Small intestine (tissue), 7 donors: Measurements from ENCODE around the gene ECI2. TPM values are rescaled to one million over a fixed set of nuclear protein-coding genes. Genes with fewer than 3 reads are reported as not detected.
"Not testable (repeated sequence)": the region's sequence is repeated elsewhere in the genome, so short reads cannot be mapped to it uniquely, and the experiment has no call there.

Experiments
- DNase-seq, 2 donors: peaks; one replicate each; pipeline versions ENCODE4 v3.0.0 to v3.0.0-alpha.2; 2013
- FAIRE-seq: peaks from 2 replicates; lab custom pipeline; 2012; peaks lifted over from hg19 to GRCh38; lab: Jason Lieb, UNC
- H3K27ac ChIP-seq, 3 donors: one replicate each; pipeline ENCODE4 v1.5.1; 2013; ENCODE audit warnings: low read length in 2 of 3, mild to moderate bottlenecking in 2 of 3, control low read depth in 1 of 3, inconsistent platforms in 1 of 3, low read depth in 1 of 3, moderate library complexity in 1 of 3
- H3K27me3 ChIP-seq, 3 donors: one replicate each; pipeline ENCODE4 v1.6.1; 2013; ENCODE audit warnings: low read length in 3 of 3, inconsistent platforms in 1 of 3; ENCODE audit not compliant: control insufficient read depth in 3 of 3, insufficient read depth in 3 of 3
- H3K36me3 ChIP-seq, 3 donors: one replicate each; pipeline ENCODE4 v1.6.1; 2013; ENCODE audit warnings: low read length in 3 of 3, inconsistent platforms in 1 of 3, low read depth in 1 of 3, mild to moderate bottlenecking in 1 of 3, moderate library complexity in 1 of 3; ENCODE audit not compliant: control insufficient read depth in 3 of 3, insufficient read depth in 2 of 3
- H3K4me1 ChIP-seq, 3 donors: one replicate each; pipeline ENCODE4 v1.6.1; 2013; ENCODE audit warnings: low read length in 2 of 3, inconsistent platforms in 1 of 3, low read depth in 1 of 3, mild to moderate bottlenecking in 1 of 3, moderate library complexity in 1 of 3; ENCODE audit not compliant: control insufficient read depth in 3 of 3, insufficient read depth in 2 of 3
- H3K4me3 ChIP-seq, 3 donors: one replicate each; pipeline ENCODE4 v1.5.1; 2013; ENCODE audit warnings: low read length in 3 of 3, control low read depth in 1 of 3, inconsistent platforms in 1 of 3, low read depth in 1 of 3, mild to moderate bottlenecking in 1 of 3, moderate library complexity in 1 of 3
- H3K9me3 ChIP-seq, 2 donors: one replicate each; pipeline ENCODE4 v1.6.1; 2013; ENCODE audit warnings: low read depth in 1 of 2, low read length in 1 of 2; ENCODE audit not compliant: control insufficient read depth in 2 of 2, insufficient read depth in 1 of 2
- WGBS, 3 donors: extraction: QIAGEN DNeasy Blood & Tissue Kit; methylation state at CpG; one replicate each; pipeline ENCODE4 v1.1.7; 2013; 5-methylcytosine and 5-hydroxymethylcytosine counted together
- polyA plus RNA-seq, 4 donors: library from polyadenylated mRNA; stranded (reverse) in 3 of 4; unstranded in 1 of 4; fragments of 200-250 nt in 3 of 4; fragments of 120-200 nt in 1 of 4; gene quantifications; one replicate each; pipeline versions ENCODE4 v1.2.1 to v1.2.3, GENCODE V29; 2013
- donor health status: healthy with polysubstance abuse.
- donor health status: control.
- donor health status: control.
- donor health status: Bipolar disorder and iron deficiency.
- donor health status: healthy.

ECI2 gene
- polyA plus RNA-seq, 4 donors: 64.3 to 94.8 (median 73.5) TPM

DNA sequence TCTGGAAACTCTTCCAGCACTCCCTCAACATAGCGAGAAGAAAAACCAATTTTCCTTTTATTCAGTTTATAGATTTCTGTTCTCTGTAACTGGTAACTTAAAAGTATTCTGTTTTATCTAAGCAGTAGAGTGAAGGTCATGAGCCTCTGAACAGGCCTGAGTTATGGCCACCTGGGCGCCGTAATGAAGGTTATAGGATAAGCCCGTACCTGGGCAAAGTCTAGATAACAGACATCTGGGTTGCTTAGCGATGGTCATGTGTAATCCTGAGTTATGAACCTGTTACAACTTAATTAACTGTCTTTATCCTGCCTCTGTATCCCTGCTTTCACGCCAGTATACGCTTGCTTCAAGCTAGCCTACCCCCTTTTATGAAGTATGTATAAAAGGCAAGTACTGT lies 43.4 kb downstream of the ECI2 start:
- WGBS, 3 donors: 17 to 67% (median 34%) methylated on average over 7 of the region's 7 CpGs
- peak; percentile 55 for FAIRE-seq

GRCh38 chr6:4090043-4090442 lies 45.3 kb downstream of the ECI2 start:
- H3K9me3 ChIP-seq, H3K4me3 ChIP-seq, FAIRE-seq, H3K36me3 ChIP-seq, H3K27ac ChIP-seq, H3K27me3 ChIP-seq, DNase-seq: not testable (repeated sequence)
- 91 to 98% (median 96%) methylated on average over 23 to 26 of the region's 26 CpGs for WGBS, 3 donors
- peaks cover 0 to 19% (median 0%) of the 10 kb centered on the region in 3 donors for H3K4me1 ChIP-seq

More for the DNA sequence above, 43.4 kb downstream of the ECI2 start:
- DNase-seq: peak; percentile 91 to 94
- H3K36me3 ChIP-seq: no peaks in the 10 kb centered on the region
- no peak overlapping the region for H3K4me3 ChIP-seq
- peaks cover 0 to 6% of the 10 kb centered on the region in 2 donors for H3K9me3 ChIP-seq
- H3K27ac ChIP-seq: peak overlapping the region; percentile 34 to 71 (median 37)
- H3K4me1 ChIP-seq: peaks cover 0 to 19% (median 0%) of the 10 kb centered on the region in 3 donors
- no peaks in the 10 kb centered on the region for H3K27me3 ChIP-seq

GRCh38 chr6:4088704-4089103 lies 46.7 kb downstream of the ECI2 start:
- no peak for FAIRE-seq
- 18 to 64% (median 42%) methylated on average over 7 of the region's 7 CpGs for WGBS, 3 donors
- Histone ChIP-seq H3K4me3 (no peak overlapping the region), H3K27me3 (no peaks in the 10 kb centered on the region), H3K4me1 (peaks cover 0 to 19% (median 0%) of the 10 kb centered on the region in 3 donors), H3K36me3 (no peaks in the 10 kb centered on the region), H3K27ac (peak overlapping the region; percentile 72 to 82 (median 78)), H3K9me3 (peaks cover 0 to 6% of the 10 kb centered on the region in 2 donors)
- peak; percentile 74 to 91 for DNase-seq

DNA sequence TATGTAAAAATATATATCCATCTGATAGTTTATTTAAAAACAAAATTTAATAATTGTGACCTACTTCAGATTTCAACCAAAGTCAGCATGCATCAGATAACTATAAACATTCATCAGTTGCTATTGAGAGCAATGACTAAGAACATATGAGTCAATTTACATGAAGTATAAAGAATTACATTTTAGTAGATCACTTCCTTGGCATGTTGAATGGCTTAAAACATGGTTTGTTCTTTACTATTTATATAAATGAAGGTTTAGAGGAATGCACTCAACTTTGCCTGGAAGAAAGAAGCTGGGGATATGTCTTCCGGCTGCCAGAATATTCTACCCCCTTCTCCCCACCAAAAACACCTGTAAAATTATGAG lies 50.1 kb downstream of the ECI2 start:
- Histone ChIP-seq H3K4me3 (no peak overlapping the region), H3K9me3 (no peaks in the 10 kb centered on the region), H3K36me3 (no peaks in the 10 kb centered on the region), H3K4me1 (peaks cover 0 to 5% (median 0%) of the 10 kb centered on the region in 3 donors), H3K27ac (no peak overlapping the region), H3K27me3 (no peaks in the 10 kb centered on the region)
- WGBS, 3 donors: 90 to 100% (median 95%) methylated on average over 1 of the region's 1 CpG
- FAIRE-seq (no peak), DNase-seq (no peak)

- DNase-seq: peak; percentile 25 to 33
- peak; percentile 23 for FAIRE-seq
- 16 to 61% (median 33%) methylated on average over 9 of the region's 9 CpGs for WGBS, 3 donors
These were observed 50.7 kb downstream of the ECI2 start for GRCh38 chr6:4084444-4085331.

GRCh38 chr6:4078691-4079471 lies 56.5 kb downstream of the ECI2 start, which contains the start of gene FAM217A:
Gene FAM217A, minus strand, starts transcription at chr6:4079137. Its CDS starts 1,723 bp downstream, at chr6:4077414.
- H3K27ac ChIP-seq: no peak within 1 kb of the TSS
- H3K4me3 ChIP-seq: no peak within 1 kb of the TSS
- no peaks in the 10 kb centered on the region for H3K9me3 ChIP-seq
- WGBS, 3 donors: 62 to 88% (median 76%) methylated on average over 58 to 91 of the region's 91 CpGs
- DNase-seq (no peak), FAIRE-seq (no peak)
- H3K4me1 ChIP-seq: no peaks in the 10 kb centered on the region
- no peaks in the 10 kb centered on the region for H3K36me3 ChIP-seq
- peaks cover 0 to 4% (median 2%) of the 10 kb centered on the region in 3 donors for H3K27me3 ChIP-seq

More at GRCh38 chr6:4084444-4085331, 50.7 kb downstream of the ECI2 start:
- no peaks in the 10 kb centered on the region for H3K27me3 ChIP-seq
- peaks cover 0 to 5% (median 0%) of the 10 kb centered on the region in 3 donors for H3K4me1 ChIP-seq
- H3K27ac ChIP-seq: no peak overlapping the region
- no peak overlapping the region for H3K4me3 ChIP-seq
- no peaks in the 10 kb centered on the region for H3K9me3 ChIP-seq
- no peaks in the 10 kb centered on the region for H3K36me3 ChIP-seq

GRCh38 chr6:4074478-4075235 lies 60.7 kb downstream of the ECI2 start:
- Histone ChIP-seq H3K4me3 (no peak overlapping the region), H3K27ac (no peak overlapping the region)
- WGBS, 3 donors: 30 to 65% (median 58%) methylated on average over 6 of the region's 6 CpGs

More at GRCh38 chr6:4074478-4075235, 60.7 kb downstream of the ECI2 start:
- no peak for FAIRE-seq
- H3K27me3 ChIP-seq: peaks cover 0 to 4% (median 2%) of the 10 kb centered on the region in 3 donors
- H3K4me1 ChIP-seq: no peaks in the 10 kb centered on the region
- H3K9me3 ChIP-seq: no peaks in the 10 kb centered on the region
- no peaks in the 10 kb centered on the region for H3K36me3 ChIP-seq
- peak in 1 of 2 donors; percentile 9 for DNase-seq
